NCI-H2029 (cell line): ENCODE data around the gene GALNS.

Experiments used
- DNase-seq: peaks from one replicate; lab custom pipeline; 2025; lab: John Stamatoyannopoulos, UW

Gene GALNS

DNA sequence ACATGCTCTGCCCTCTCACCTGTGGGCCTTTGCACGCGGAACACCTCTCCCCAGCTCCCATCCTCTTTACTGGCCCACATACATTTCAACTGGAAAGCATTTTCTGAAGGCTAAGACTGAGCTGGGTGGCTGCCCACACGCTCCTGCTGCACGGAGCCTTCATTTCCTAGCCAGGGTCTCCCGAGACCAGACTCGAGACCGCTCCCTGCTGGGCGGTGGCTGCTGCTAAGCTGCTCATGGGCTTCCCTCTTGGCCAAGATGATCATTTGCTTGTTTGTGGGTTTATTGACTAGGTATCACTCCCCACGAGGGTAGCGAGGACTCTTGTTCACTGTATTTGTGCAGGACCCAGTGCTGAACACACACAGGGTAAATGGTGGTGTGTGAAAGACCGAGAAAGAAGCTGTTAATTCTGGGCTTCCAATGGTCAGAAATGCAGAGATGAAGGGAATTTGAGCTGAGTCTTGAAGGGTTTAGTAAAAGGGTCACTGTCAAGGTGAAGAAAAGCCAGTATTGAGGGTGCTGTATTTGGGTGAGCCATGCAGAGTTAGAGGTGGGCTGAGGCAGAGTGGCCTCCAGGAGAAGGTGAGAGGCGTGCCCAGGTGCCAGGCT lies 1.1 kb upstream of the GALNS start:
- no peak for DNase-seq

DNA sequence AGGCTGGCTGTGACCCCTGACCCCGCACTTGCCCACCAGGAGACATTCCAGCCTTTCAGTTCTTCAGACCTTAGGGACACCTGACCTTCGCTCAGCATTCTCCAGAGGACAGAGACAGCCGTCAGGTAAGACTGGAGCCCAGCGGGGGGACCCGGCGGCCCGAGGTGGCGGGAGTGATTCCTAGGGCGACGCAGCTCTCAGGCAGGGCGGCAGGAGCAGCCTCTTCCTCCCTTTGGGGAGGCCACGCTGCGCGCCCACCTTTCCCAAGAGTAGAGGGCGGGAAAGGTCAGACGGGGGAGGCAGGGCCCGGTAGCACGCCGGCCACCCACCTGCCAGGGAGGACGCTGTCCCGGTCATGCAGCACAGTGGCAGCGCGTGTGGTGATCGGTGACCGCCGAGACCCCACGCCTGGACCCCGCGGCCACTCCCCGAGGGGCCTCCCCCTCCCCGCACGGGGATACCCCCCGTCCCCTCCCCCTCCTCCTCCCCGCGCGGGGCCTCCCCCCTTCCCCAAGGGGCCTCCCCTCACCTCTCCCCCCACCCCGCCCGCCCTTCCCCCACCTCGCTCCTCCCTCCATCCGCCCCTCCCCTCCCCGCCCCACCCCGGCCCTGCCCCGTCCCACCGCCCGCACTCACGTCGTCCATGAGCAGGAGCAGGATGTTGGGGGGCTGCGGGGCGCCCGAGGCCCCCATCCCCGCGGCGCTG lies 472 bp downstream of the GALNS start:
- no peak for DNase-seq

DNA sequence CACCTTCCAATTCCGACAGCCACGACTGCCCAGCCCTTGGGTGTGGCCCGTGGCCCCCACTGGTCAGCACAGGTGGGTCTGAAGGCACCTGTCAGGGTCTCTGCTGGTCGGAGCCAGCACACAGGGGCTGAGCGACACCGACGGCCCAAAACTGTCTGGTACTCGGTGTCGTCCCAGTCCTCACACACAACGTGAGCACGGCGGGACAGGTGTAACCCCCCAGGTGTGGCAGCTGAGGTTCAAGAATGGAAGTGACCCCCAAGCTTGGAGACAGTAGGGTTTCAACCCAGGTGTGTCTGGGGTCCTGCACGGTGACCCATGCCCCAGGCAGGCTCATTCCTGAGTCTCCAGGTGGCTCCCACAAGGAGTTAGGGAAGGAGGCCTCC lies 1.0 kb downstream of the GALNS start:
- no peak for DNase-seq

DNA sequence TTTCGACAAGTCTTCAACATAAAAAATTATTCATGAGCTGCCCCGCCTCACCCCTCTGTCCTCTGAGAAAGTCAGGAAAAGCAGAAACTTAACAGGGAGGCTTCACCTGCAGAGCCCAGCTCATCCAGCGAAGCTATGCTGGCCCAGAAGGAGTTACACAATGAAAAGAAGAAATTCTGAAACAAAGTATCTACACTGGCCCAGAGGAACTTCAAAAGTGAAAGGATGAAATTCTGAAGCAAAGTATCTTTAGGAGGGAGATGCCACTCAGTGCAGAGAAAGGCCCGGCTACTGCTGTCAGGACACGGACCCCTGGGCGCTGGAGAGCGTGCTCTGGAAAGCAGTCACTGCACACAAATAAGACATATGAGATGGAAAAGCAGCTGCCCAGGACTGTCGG lies 1.6 kb downstream of the GALNS start:
- DNase-seq = no peak

- no peak for DNase-seq
Measured at GRCh38 chr16:88854306-88855111, 2.2 kb downstream of the GALNS start.

DNA sequence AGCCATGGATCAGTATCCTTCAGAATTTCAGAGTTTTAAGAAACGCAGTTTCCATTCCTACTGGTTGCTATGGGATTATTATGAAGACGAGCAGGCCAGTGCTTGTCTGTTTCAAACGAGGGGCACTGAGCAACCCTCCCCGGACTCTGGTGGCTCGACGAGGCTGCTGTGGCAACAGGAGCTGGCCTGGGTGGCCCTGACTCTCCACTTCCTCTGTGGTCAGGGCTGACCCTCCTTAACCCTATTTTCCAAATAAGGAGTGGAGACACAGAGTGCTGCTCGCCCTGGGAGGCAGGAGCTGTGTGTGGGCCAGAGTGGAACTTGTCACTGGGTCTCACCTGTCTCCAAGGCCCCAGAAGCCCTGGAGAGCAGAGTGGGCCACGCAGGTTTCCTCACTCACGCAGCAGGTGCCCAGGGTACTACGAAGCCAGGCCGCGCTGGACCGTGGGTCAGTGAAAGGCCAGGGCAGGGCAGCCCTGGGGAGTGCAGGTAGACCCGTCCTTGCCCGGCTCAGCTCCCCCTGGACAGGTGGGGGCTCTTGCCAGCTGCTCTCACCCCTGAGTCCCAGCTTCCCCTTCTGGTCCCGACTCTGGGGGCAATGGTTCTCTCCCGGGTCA lies 3.3 kb downstream of the GALNS start:
- DNase-seq = no peak

- no peak for DNase-seq
Measured at GRCh38 chr16:88851616-88852015, 5.1 kb downstream of the GALNS start.

DNA sequence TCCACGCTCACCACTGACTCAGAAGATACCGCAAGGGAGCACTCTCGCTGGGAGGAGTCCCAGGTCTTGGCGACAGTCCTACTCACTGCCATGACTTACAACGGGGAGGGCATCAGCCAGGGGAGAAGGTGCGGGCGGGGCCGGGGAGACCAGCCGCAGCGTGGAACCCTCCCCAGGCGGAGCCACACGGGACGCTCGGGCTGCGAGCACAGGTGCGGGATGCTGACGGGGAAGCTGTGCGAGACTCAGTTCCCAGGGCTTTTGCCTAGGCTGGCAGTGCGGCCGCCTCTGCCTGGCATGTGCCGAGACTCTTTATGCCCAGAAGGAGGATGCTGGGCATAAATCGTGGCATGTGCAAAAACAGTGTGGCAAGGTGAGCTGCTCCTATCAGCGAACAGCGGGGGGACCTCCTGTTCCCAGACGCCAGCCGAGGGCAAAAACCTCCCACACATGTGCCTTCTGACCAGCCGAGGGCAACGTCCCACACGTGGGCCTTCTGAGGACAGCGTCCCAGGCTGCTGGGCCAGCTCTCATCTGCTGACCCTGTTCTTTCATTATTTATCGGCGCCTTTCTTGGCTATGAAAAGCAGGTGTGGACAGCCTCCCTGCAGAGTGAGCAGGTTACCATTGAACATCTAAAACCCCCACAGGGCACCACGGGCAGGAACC lies 6.1 kb downstream of the GALNS start:
- DNase-seq = no peak

- DNase-seq = no peak
Measured at GRCh38 chr16:88848557-88848956, 8.2 kb downstream of the GALNS start.

DNA sequence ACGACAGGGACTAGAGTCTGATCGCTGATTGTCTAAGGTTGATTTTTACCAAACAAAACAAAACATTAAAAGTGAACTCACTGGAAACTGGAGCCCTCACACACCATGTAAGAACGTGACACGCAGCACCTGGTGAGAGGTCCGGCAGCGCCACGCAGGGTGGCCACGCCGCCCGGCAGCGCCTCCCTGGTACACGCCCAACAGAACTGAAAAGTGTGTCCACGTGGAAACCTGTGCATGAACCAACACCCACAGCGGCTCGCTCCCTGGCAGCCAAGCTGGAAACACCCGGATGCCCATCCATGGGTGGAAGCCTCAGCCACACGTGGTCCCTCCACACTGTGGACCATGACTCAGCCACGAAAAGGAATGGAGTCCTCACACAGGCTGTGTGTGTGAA lies 9.1 kb downstream of the GALNS start:
- DNase-seq = no peak

GRCh38 chr16:88846088-88846487 lies 10.7 kb downstream of the GALNS start:
- DNase-seq = no peak

DNA sequence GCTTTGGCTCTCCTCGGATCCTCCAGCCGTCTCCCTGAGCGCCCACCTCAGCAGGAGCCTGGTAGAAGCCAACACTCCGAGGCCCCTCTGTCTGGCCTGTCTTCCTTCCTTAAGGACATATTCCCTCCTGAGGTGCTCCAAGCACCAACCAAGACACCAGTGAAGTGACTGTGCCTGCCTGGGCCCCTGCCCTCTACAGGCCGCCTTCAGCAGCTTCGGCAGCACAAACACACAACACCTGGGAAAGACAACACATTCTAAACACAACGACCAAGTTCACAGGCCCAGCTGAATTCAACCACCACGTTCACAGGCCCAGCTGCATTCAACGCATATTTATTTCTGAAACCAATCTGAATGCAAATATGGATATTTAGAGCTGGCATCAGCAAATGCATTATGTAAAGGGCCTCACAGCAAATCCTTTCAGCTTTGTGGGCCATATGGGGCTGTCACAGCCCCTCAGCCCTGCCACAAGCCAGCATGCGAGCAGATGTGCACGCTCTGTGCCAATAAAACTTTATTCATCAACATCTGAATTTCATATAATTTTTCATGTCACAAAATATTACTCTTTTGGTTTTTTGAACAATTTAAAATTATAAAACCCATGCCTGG lies 12.2 kb downstream of the GALNS start:
- DNase-seq = no peak

DNA sequence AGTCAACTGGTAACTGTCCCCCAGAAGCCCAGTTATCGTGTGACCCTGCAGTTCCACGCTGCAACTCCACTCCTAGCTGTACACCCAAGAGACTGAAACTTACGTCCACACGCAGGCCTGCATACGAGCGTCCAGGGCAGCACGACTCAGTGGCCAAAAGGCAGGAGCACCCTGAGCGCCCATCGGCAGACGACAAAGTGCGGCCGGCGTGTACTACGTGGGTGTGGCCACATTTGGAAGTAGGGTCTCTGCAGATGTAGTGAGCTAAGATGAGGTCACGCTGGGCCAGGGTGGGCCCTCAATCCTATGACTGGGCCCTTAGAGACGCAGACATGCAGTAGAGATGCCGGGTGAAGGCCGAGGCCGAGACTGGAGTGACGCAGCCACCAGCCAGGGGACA lies 13.5 kb downstream of the GALNS start:
- no peak for DNase-seq

GRCh38 chr16:88842806-88843205 lies 13.9 kb downstream of the GALNS start:
- DNase-seq = no peak

- DNase-seq = no peak
Measured at GRCh38 chr16:88842308-88842756, 14.4 kb downstream of the GALNS start.

GRCh38 chr16:88841521-88842307 lies 15.0 kb downstream of the GALNS start:
- DNase-seq = no peak

- no peak for DNase-seq
Measured at GRCh38 chr16:88840600-88841215, 16.0 kb downstream of the GALNS start.

DNA sequence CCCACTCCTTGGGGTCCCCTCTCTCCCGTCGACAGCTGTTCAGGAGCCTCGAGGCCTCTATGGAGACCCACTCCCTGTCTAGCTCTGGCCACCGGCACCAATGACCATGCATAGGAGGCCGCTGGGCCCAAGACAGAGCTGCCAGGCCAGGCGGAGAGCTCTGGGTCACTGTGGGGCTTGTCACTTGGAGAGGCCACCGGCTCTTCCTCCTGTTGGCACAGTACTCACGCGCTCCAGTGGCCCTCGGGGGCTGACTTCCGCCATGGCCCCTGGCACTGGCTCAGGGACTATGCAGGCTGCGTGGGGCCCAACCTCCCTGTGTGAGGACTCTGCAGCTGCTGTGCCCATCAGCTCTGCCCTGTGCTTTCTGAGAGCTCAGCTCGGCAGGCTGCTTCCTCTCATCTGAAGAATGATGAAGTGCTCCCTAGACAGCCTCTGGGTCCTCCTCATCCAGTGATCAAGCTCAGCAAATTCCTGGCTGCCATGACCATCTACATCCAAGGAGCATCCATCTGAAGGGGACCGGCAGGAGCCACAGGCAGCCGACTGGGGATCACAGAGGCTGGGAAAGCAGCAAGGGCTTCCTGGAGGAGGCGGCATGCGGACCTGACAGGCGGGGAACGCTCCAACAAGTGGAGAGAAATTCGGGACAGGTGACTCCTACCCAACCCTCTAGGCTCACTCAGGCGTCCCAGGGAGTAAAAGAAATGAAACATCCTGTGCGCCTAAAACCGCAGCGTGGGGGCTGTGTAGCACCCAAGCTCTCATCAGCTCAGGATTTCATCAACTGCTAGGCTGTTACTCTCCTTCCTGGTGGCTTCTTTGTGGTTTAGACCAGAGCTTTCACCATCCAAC lies 16.8 kb downstream of the GALNS start:
- no peak for DNase-seq

GRCh38 chr16:88839026-88839529 lies 17.7 kb downstream of the GALNS start:
- no peak for DNase-seq
